Endothelial cell of umbilical vein (primary cell): ENCODE results near the gene EXT2. TPM values are rescaled to one million over a fixed set of nuclear protein-coding genes. Genes with fewer than 3 reads are reported as not detected.

ENCODE experiments used
- BruUV-seq: library from RNA; stranded (reverse); fragments of 400-500 nt; replicated peaks from 2 replicates; lab custom pipeline; 2021; lab: Mats Ljungman, UMichigan
- CTCF ChIA-PET: fragments of 300-600, 350-600 bp; sonication (Branson Sonifier 250); formaldehyde crosslinking; loops from one replicate; lab custom pipeline; 2021; ENCODE audit warnings: antibody characterized with exemption, inconsistent platforms; lab: Charles Lee
- POLR2A ChIA-PET: fragments of 300-600, 350-600 bp; sonication (Branson Sonifier 250); formaldehyde crosslinking; loops from one replicate; lab custom pipeline; 2021; ENCODE audit warnings: antibody characterized with exemption, inconsistent platforms; lab: Charles Lee
- DNase-seq: peaks from one replicate; pipeline ENCODE4 v3.0.0-alpha.2; 2011; ENCODE audit warnings: low read depth, low spot score
- FAIRE-seq: peaks from 2 replicates; lab custom pipeline; 2011; peaks lifted over from hg19 to GRCh38; lab: Jason Lieb, UNC
- H2AFZ ChIP-seq: 2 replicates; pipeline ENCODE4 v1.6.0; 2012; ENCODE audit warnings: low read depth, low read length, control low read depth, inconsistent platforms
- H3K27ac ChIP-seq: 2 replicates; pipeline ENCODE4 v1.5.1; 2011; ENCODE audit warnings: low read depth, mild to moderate bottlenecking, control low read depth, low read length, moderate library complexity; ENCODE audit not compliant: insufficient read depth
- H3K27me3 ChIP-seq, 2 experiments: 2 replicates each; pipeline versions ENCODE4 v1.6.0 to v1.6.1; 2011; ENCODE audit warnings: low read length in 2 of 2, mixed read lengths in 1 of 2; ENCODE audit not compliant: control insufficient read depth in 2 of 2, insufficient read depth in 2 of 2
- H3K36me3 ChIP-seq, 2 experiments: 2 replicates in 1 of 2; 3 replicates in 1 of 2; pipeline ENCODE4 v1.5.1; 2011; ENCODE audit warnings: low read length in 2 of 2, mild to moderate bottlenecking in 1 of 2, moderate library complexity in 1 of 2; ENCODE audit not compliant: control insufficient read depth in 2 of 2, insufficient read depth in 2 of 2; ENCODE audit errors: extremely low read depth in 1 of 2
- H3K4me1 ChIP-seq: 3 replicates; pipeline ENCODE4 v1.5.1; 2011; ENCODE audit warnings: mild to moderate bottlenecking, low read length; ENCODE audit not compliant: control insufficient read depth, insufficient read depth; ENCODE audit errors: extremely low read depth
- H3K4me2 ChIP-seq: 2 replicates; pipeline ENCODE4 v1.6.1; 2011; ENCODE audit warnings: low read length, control low read depth, mixed read lengths; ENCODE audit not compliant: insufficient read depth
- H3K4me3 ChIP-seq, 3 experiments: fragments of 200-600 bp in 1 of 3; sonication (generic), shearing (Covaris generic) in 1 of 3; replicated peaks in 1 of 3; 2 replicates each; pipeline ENCODE4 v1.5.1; 2011 to 2016; ENCODE audit warnings: control low read depth in 3 of 3, low read length in 3 of 3, mild to moderate bottlenecking in 2 of 3, inconsistent platforms in 1 of 3, low read depth in 1 of 3, moderate library complexity in 1 of 3; ENCODE audit not compliant: insufficient read depth in 1 of 3
- H3K79me2 ChIP-seq: 2 replicates; pipeline ENCODE4 v1.6.0; 2012; ENCODE audit warnings: low read length, inconsistent platforms; ENCODE audit not compliant: control insufficient read depth, insufficient read depth
- H3K9ac ChIP-seq: replicated peaks from 2 replicates; pipeline ENCODE3; 2011; ENCODE audit warnings: low read length, control low read depth; ENCODE audit not compliant: insufficient read depth; ENCODE audit errors: extremely low read depth
- H3K9me1 ChIP-seq: replicated peaks from 3 replicates; pipeline ENCODE4 v1.6.0; 2011; ENCODE audit warnings: mild to moderate bottlenecking, low read length; ENCODE audit not compliant: control insufficient read depth, insufficient read depth; ENCODE audit errors: extremely low read depth
- H3K9me3 ChIP-seq: replicated peaks from 2 replicates; pipeline ENCODE4 v1.5.1; 2012; ENCODE audit warnings: low read length, inconsistent platforms; ENCODE audit not compliant: control insufficient read depth, insufficient read depth
- H4K20me1 ChIP-seq: replicated peaks from 2 replicates; pipeline ENCODE3; 2011; ENCODE audit warnings: mild to moderate bottlenecking, low read length; ENCODE audit not compliant: control insufficient read depth, insufficient read depth; ENCODE audit errors: extremely low read depth
- CTCF ChIP-seq, 2 donors: IDR thresholded peaks; 1 replicate in 1 of 2; 2 replicates in 1 of 2; pipeline ENCODE4 v1.5.1; 2011; ENCODE audit warnings: low read length in 2 of 2, mild to moderate bottlenecking in 2 of 2, moderate library complexity in 2 of 2, control low read depth in 1 of 2, inconsistent platforms in 1 of 2, low read depth in 1 of 2; ENCODE audit not compliant: insufficient read depth in 1 of 2; ENCODE audit errors: extremely low read depth in 1 of 2
- EZH2 ChIP-seq: IDR thresholded peaks from 2 replicates; pipeline ENCODE4 v1.6.1; 2012; ENCODE audit warnings: borderline replicate concordance, low read depth, mild to moderate bottlenecking, moderate library complexity, low read length, inconsistent platforms; ENCODE audit not compliant: severe bottlenecking
- FOS ChIP-seq: IDR thresholded peaks from 2 replicates; pipeline ENCODE4 v1.6.1; 2011; ENCODE audit warnings: mild to moderate bottlenecking, low read length, moderate library complexity, borderline replicate concordance; ENCODE audit not compliant: insufficient read depth
- GATA2 ChIP-seq: IDR thresholded peaks from 2 replicates; pipeline ENCODE4 v1.7.0; 2011; ENCODE audit warnings: low read depth, mild to moderate bottlenecking, moderate library complexity, mixed read lengths, low read length; ENCODE audit not compliant: insufficient read length, insufficient read depth
- JUN ChIP-seq: IDR thresholded peaks from 2 replicates; pipeline ENCODE4 v1.6.1; 2011; ENCODE audit warnings: borderline replicate concordance, low read depth; ENCODE audit not compliant: insufficient read length, insufficient read depth
- MYC ChIP-seq: IDR thresholded peaks from one replicate; pipeline ENCODE4 v1.6.1; 2011; ENCODE audit warnings: mild to moderate bottlenecking, low read depth, low read length
- POLR2A ChIP-seq: IDR thresholded peaks from 2 replicates; pipeline ENCODE4 v1.6.1; 2012; ENCODE audit warnings: low read depth, mild to moderate bottlenecking, control low read depth, low read length
- POLR2AphosphoS5 ChIP-seq: IDR thresholded peaks from 2 replicates; pipeline ENCODE4 v1.6.1; 2012; ENCODE audit warnings: low read depth, mild to moderate bottlenecking, control low read depth, low read length, moderate library complexity; ENCODE audit not compliant: insufficient read depth
- dilution Hi-C: fragments of 300-500 bp; cut with MboI; formaldehyde crosslinking; loops from one replicate; pipeline ENCODE4 v1.15.0; 2019; ENCODE audit warnings: low sequenced_read_pairs; ENCODE audit not compliant: extremely low pct_ligation_motif_present
- intact Hi-C: fragments of 100-400 bp; cut with micrococcal nuclease; formaldehyde crosslinking; loops from one replicate; pipeline ENCODE4 v1.10.0; 2022
- polyA plus RNA-seq, 4 experiments: library from polyadenylated mRNA; depleted of rRNA in 3 of 4; stranded (reverse) in 3 of 4; unstranded in 1 of 4; fragments of >200 nt; gene quantifications; 2 replicates each; pipeline versions ENCODE4 v1.2.1 to v1.2.3, GENCODE V29; 2011 to 2012; ENCODE audit warnings: missing spikeins in 1 of 4
- total RNA-seq: library from RNA; stranded (reverse); gene quantifications from 2 replicates; pipeline ENCODE4 v1.2.3, GENCODE V29; 2021
- TF ChIP-seq, protein P1 (sequence below): IDR thresholded peaks from 2 replicates; pipeline ENCODE4 v1.6.1; 2011; ENCODE audit not compliant: insufficient read depth, insufficient read length

EXT2 gene
- total and polyA plus RNA-seq, 2 donors (not counting 3 experiments of a cell fraction or from before 2014, with no cell fraction given) = 50.9 to 60.3 TPM

DNA sequence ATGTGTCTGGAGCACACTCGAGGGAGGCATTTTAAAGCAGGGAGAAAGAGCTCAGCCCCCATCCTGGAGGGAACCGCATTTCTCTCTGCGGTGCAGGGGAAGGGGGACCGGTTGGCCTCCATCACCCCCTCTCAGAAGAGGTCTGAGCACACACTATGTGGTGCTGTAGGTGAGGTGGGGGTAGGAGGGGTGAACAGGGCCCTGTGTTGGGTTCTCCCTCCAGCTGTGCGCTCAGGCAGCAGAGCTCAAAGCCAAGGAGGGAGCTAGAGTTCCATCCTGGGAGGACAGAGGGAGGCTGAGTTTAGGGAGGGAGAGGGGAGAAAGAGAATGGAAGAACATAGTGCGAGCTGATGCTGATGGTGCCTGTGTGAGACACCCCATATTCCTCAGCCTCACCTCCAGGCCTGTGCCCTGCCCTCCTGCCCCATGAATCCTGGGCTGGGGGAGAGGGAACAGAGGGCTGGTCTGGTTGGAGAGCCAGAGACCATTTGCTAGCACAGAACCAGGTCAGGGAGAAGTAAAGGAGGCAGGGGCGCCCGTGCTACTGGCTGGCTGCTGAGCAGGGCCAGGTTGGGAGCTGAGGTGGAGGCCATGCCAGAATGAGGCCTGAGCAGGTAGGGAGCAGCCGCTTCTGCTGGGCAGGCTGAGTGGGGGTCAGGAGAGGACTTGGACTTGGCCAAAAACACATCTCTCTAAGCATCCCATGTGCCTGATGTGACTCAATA is 170.7 kb downstream of the EXT2 start:
- Histone ChIP-seq H3K27me3 (no peaks in the 10 kb centered on the region), H3K36me3 (no peaks in the 10 kb centered on the region), H3K4me2 (no peak overlapping the region), H3K27ac (no peak overlapping the region), H3K79me2 (no peaks in the 10 kb centered on the region), H4K20me1 (no peaks in the 10 kb centered on the region), H3K9me3 (no peaks in the 10 kb centered on the region), H3K4me3 (no peak overlapping the region), H3K4me1 (peaks cover 20% of the 10 kb centered on the region), H3K9ac (no peak overlapping the region), H2AFZ (no peak overlapping the region), H3K9me1 (no peaks in the 10 kb centered on the region)
- TF ChIP-seq GATA2 = no peak
- no peak for TF ChIP-seq POLR2AphosphoS5
- TF ChIP-seq, protein P1, sequence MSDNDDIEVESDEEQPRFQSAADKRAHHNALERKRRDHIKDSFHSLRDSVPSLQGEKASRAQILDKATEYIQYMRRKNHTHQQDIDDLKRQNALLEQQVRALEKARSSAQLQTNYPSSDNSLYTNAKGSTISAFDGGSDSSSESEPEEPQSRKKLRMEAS = no peak
- no peak for TF ChIP-seq CTCF (IDR thresholded peaks at IDR 0.05; ENCODE audit: extremely low read depth in 1 of 2, insufficient read depth in 1 of 2, low read depth in 1 of 2, low read length in 2 of 2)
- TF ChIP-seq MYC = no peak
- no peak for TF ChIP-seq POLR2A
- no peak for TF ChIP-seq FOS
- no peak for TF ChIP-seq JUN
- no peak for TF ChIP-seq EZH2
- FAIRE-seq = no peak
- intact Hi-C loops (no loop called here), dilution Hi-C loops (no loop called here)
- POLR2A ChIA-PET = no interaction called here
- no peak for DNase-seq
- CTCF ChIA-PET = interaction anchor here (1.5 to 2.2 kb wide), 2 partner anchors 8 to 20 kb away, joined by 5 to 7 read pairs; no protein-coding TSS in a partner anchor
- no TSS peak for BruUV-seq
